Activated naive CD4-positive, alpha-beta T cell treated with anti-CD3 and anti-CD28 coated beads, Interleukin-2, amount 50 U/mL, for 24 hours (primary cell): ENCODE measurements around the gene STK4.

Experiments
- H3K27ac Mint-ChIP-seq: one replicate; pipeline ENCODE4 v1.8.0; 2021; ENCODE audit warnings: mild to moderate bottlenecking, mixed read lengths
- H3K27me3 Mint-ChIP-seq: one replicate; pipeline ENCODE4 v1.8.0; 2021; ENCODE audit warnings: mixed read lengths
- H3K36me3 Mint-ChIP-seq: one replicate; pipeline ENCODE4 v1.8.0; 2021; ENCODE audit warnings: mixed read lengths
- H3K4me1 Mint-ChIP-seq: one replicate; pipeline ENCODE4 v1.8.0; 2021; ENCODE audit warnings: mixed read lengths
- H3K4me3 Mint-ChIP-seq: one replicate; pipeline ENCODE4 v1.8.0; 2021; ENCODE audit warnings: mild to moderate bottlenecking, mixed read lengths
- H3K9me3 Mint-ChIP-seq: one replicate; pipeline ENCODE4 v1.8.0; 2021; ENCODE audit warnings: mixed read lengths

Gene STK4

DNA sequence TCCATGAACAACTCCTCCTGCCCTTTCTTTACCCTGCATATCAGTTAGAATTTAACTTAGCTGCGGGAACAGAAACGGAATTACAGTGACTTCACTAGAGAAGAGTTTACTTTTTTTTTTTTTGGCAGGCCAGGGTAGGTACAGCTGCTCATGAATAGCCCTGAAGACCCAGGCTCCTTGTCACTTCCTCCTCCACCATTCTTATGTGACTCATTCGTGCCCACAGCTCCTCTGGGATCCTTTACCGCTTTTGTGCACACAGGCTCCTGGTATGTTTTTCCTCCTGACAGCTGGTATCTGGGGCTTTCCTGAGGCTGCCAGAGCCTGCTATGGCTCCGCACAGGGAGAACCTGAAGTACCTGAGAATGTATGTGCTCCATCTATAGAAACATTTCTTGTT, 138.5 kb downstream of the STK4 start:
- Mint-ChIP-seq H3K9me3 (no peaks in the 10 kb centered on the region), H3K27me3 (peaks cover 18% of the 10 kb centered on the region), H3K4me3 (no peak overlapping the region), H3K36me3 (no peaks in the 10 kb centered on the region), H3K27ac (no peak overlapping the region), H3K4me1 (peaks cover 3% of the 10 kb centered on the region)

DNA sequence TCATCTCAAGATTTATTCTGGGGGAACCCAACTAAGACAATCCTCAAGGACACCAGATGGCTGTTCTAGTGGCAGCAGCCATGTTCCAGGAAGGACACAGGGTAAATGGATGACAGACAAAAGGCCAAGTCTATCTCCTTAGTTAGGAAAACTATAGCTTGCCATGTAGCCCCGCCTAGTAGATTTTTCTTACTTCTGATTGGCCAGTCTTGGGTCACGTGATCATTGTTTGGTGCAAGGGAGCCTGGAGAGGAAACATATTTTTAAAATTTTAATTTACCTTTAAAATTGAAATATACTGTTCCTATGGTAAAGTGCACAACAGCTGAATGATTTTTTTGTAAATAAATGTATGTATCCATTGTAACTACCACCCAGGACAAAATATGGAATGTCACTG, 139.0 kb downstream of the STK4 start:
- Mint-ChIP-seq H3K4me3 (no peak overlapping the region), H3K36me3 (no peaks in the 10 kb centered on the region), H3K27me3 (peaks cover 13% of the 10 kb centered on the region), H3K27ac (no peak overlapping the region), H3K9me3 (no peaks in the 10 kb centered on the region), H3K4me1 (peaks cover 3% of the 10 kb centered on the region)

DNA sequence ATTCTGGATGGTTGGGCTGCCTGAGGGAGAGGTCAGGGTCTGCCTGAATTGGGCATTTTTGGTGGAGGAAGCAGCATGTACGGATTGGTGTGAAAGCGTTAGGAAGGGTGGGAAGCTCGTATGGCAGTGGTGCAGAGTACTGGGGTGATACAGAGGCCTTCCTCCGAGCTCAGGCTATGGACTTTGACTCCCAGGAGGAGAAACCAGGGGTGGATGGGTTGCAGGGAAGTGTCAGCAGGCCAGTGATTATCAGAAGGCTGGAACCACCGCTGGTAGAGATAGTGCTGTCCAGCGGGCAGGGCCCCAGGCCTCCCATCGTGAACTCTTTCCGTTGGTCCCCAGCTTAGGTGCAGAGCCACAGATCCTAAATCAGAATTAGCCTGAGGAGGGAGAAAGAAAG, 143.3 kb downstream of the STK4 start:
- Mint-ChIP-seq H3K9me3 (no peaks in the 10 kb centered on the region), H3K4me3 (no peak overlapping the region), H3K36me3 (no peaks in the 10 kb centered on the region), H3K27ac (no peak overlapping the region), H3K27me3 (peaks cover 1% of the 10 kb centered on the region), H3K4me1 (no peaks in the 10 kb centered on the region)

GRCh38 chr20:45110301-45110700, 144.0 kb downstream of the STK4 start:
- Mint-ChIP-seq H3K4me1 (no peaks in the 10 kb centered on the region), H3K27me3 (peaks cover 1% of the 10 kb centered on the region), H3K36me3 (no peaks in the 10 kb centered on the region), H3K27ac (no peak overlapping the region), H3K9me3 (no peaks in the 10 kb centered on the region), H3K4me3 (no peak overlapping the region)

- H3K36me3 Mint-ChIP-seq, result no peaks in the 10 kb centered on the region
- peaks cover 1% of the 10 kb centered on the region for H3K27me3 Mint-ChIP-seq
- H3K4me1 Mint-ChIP-seq, result no peaks in the 10 kb centered on the region
- H3K4me3 Mint-ChIP-seq, result no peak overlapping the region
- H3K9me3 Mint-ChIP-seq, result no peaks in the 10 kb centered on the region
- no peak overlapping the region for H3K27ac Mint-ChIP-seq
These were observed 145.0 kb downstream of the STK4 start for GRCh38 chr20:45111285-45111684.

GRCh38 chr20:45111799-45112471, 145.6 kb downstream of the STK4 start:
- no peaks in the 10 kb centered on the region for H3K4me1 Mint-ChIP-seq
- H3K9me3 Mint-ChIP-seq, result no peaks in the 10 kb centered on the region
- no peak overlapping the region for H3K4me3 Mint-ChIP-seq
- no peaks in the 10 kb centered on the region for H3K36me3 Mint-ChIP-seq
- H3K27me3 Mint-ChIP-seq, result peaks cover 1% of the 10 kb centered on the region
- no peak overlapping the region for H3K27ac Mint-ChIP-seq

DNA sequence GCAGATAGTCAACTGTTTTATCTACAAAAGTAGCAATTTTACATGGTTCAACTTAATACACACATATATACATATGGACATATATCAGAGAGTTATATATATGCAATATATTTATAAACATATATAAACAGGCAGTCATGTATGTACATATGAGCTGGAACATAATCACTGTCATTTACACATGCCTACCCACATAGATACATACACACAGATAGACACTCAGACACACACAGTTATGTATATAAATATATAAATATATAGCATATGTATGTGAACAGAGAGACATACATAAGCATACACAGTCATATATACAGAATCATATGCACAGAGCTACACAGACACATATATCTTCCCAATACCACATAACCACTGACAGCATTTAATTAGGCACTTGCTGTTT, 146.4 kb downstream of the STK4 start:
- Mint-ChIP-seq H3K9me3 (no peaks in the 10 kb centered on the region), H3K36me3 (no peaks in the 10 kb centered on the region), H3K4me3 (no peak overlapping the region), H3K27ac (no peak overlapping the region), H3K4me1 (no peaks in the 10 kb centered on the region), H3K27me3 (peaks cover 1% of the 10 kb centered on the region)

- H3K4me1 Mint-ChIP-seq, result no peaks in the 10 kb centered on the region
- H3K27ac Mint-ChIP-seq, result no peak overlapping the region
- H3K27me3 Mint-ChIP-seq, result peaks cover 4% of the 10 kb centered on the region
- no peak overlapping the region for H3K4me3 Mint-ChIP-seq
- H3K36me3 Mint-ChIP-seq, result no peaks in the 10 kb centered on the region
- no peaks in the 10 kb centered on the region for H3K9me3 Mint-ChIP-seq
These were observed 147.6 kb downstream of the STK4 start for GRCh38 chr20:45113865-45114264.

GRCh38 chr20:45114465-45115385, 148.4 kb downstream of the STK4 start, which contains the start of gene WFDC5:
Gene WFDC5 (minus strand): TSS chr20:45115174. CDS start chr20:45115083, 91 bp downstream.
- H3K27ac Mint-ChIP-seq, result no peak within 1 kb of the TSS
- no peaks in the 10 kb centered on the region for H3K9me3 Mint-ChIP-seq
- peaks cover 2% of the 10 kb centered on the region for H3K27me3 Mint-ChIP-seq
- no peaks in the 10 kb centered on the region for H3K36me3 Mint-ChIP-seq
- H3K4me3 Mint-ChIP-seq, result no peak within 1 kb of the TSS
- no peaks in the 10 kb centered on the region for H3K4me1 Mint-ChIP-seq

- H3K27ac Mint-ChIP-seq, result no peak overlapping the region
- no peaks in the 10 kb centered on the region for H3K36me3 Mint-ChIP-seq
- no peak overlapping the region for H3K4me3 Mint-ChIP-seq
These were observed 149.1 kb downstream of the STK4 start for GRCh38 chr20:45115386-45115774.

DNA sequence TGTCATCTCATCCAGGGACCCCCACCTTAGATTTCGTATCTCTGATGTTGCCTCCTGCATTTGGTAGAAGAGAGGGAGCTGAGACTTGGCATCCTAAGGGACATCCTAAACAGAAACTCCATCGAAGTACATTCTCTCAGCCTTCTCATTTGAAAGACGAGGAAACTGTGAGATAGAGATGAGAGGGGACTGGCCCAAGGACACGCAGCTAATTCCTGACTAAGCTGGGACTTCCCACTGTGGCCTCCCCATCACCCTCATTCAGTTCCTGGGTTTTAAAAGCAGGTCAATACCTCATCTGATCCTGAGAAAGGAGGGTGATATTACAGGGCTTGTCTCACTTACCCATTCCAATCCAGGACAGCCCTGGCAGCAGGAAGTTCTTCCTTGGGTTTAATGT, 149.5 kb downstream of the STK4 start:
- Mint-ChIP-seq H3K27ac (no peak overlapping the region), H3K36me3 (no peaks in the 10 kb centered on the region), H3K4me1 (no peaks in the 10 kb centered on the region), H3K9me3 (no peaks in the 10 kb centered on the region), H3K4me3 (no peak overlapping the region), H3K27me3 (peaks cover 2% of the 10 kb centered on the region)

More at GRCh38 chr20:45115386-45115774, 149.1 kb downstream of the STK4 start:
- Mint-ChIP-seq H3K4me1 (no peaks in the 10 kb centered on the region), H3K27me3 (peaks cover 2% of the 10 kb centered on the region), H3K9me3 (no peaks in the 10 kb centered on the region)

GRCh38 chr20:45117581-45117980, 151.3 kb downstream of the STK4 start:
- Mint-ChIP-seq H3K27ac (no peak overlapping the region), H3K27me3 (peaks cover 4% of the 10 kb centered on the region), H3K36me3 (no peaks in the 10 kb centered on the region), H3K4me3 (no peak overlapping the region), H3K4me1 (no peaks in the 10 kb centered on the region), H3K9me3 (no peaks in the 10 kb centered on the region)

DNA sequence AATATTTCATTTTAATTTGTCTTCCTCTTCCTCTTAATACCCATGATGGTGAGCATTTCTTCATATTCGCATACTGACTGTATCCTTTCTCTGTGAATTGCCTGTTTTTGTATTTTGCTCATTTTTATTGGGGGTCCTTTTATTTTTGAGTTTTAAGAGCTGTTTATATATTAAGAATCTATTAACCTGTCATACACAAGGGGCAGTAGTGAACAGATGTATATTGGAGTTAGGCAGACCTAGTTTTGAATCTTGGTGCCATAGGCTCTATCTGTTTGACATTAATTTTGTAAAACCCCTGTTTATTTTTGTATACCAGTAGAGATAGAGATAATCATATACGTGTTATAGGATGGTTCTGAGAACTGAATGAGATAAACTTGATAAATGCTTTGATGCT, 151.7 kb downstream of the STK4 start:
- no peaks in the 10 kb centered on the region for H3K36me3 Mint-ChIP-seq
- no peaks in the 10 kb centered on the region for H3K9me3 Mint-ChIP-seq
- no peaks in the 10 kb centered on the region for H3K4me1 Mint-ChIP-seq
- no peak overlapping the region for H3K27ac Mint-ChIP-seq
- H3K27me3 Mint-ChIP-seq, result peaks cover 4% of the 10 kb centered on the region
- no peak overlapping the region for H3K4me3 Mint-ChIP-seq

- H3K4me1 Mint-ChIP-seq, result no peaks in the 10 kb centered on the region
- no peak overlapping the region for H3K4me3 Mint-ChIP-seq
- no peaks in the 10 kb centered on the region for H3K9me3 Mint-ChIP-seq
- no peaks in the 10 kb centered on the region for H3K36me3 Mint-ChIP-seq
- H3K27ac Mint-ChIP-seq, result no peak overlapping the region
- H3K27me3 Mint-ChIP-seq, result peaks cover 4% of the 10 kb centered on the region
These were observed 153.4 kb downstream of the STK4 start for GRCh38 chr20:45119556-45120266.

GRCh38 chr20:45121388-45121787, 155.1 kb downstream of the STK4 start:
- H3K4me3 Mint-ChIP-seq, result no peak overlapping the region
- peaks cover 8% of the 10 kb centered on the region for H3K27me3 Mint-ChIP-seq

GRCh38 chr20:45124365-45124764, 158.1 kb downstream of the STK4 start, which contains the start of gene WFDC12:
Gene WFDC12 (minus strand): TSS chr20:45124465. CDS start chr20:45124447, 18 bp downstream.
- H3K27ac Mint-ChIP-seq, result no peak within 1 kb of the TSS
- no peaks in the 10 kb centered on the region for H3K9me3 Mint-ChIP-seq
- H3K4me3 Mint-ChIP-seq, result no peak within 1 kb of the TSS
- H3K36me3 Mint-ChIP-seq, result no peaks in the 10 kb centered on the region
- peaks cover 17% of the 10 kb centered on the region for H3K27me3 Mint-ChIP-seq
- H3K4me1 Mint-ChIP-seq, result no peaks in the 10 kb centered on the region

More at GRCh38 chr20:45121388-45121787, 155.1 kb downstream of the STK4 start:
- no peaks in the 10 kb centered on the region for H3K9me3 Mint-ChIP-seq
- H3K4me1 Mint-ChIP-seq, result no peaks in the 10 kb centered on the region
- no peaks in the 10 kb centered on the region for H3K36me3 Mint-ChIP-seq
- H3K27ac Mint-ChIP-seq, result no peak overlapping the region
